Left lobe of liver (tissue), 2 donors: ENCODE measurements around the gene MYLK. TPM values are rescaled to one million over a fixed set of nuclear protein-coding genes. Genes with fewer than 3 reads are reported as not detected.
"Not testable (repeated sequence)": the region's sequence is repeated elsewhere in the genome, so short reads cannot be mapped to it uniquely, and the experiment has no call there.

Experiments used
- ATAC-seq: fragments of 200-7000 bp; cut with Tn5 transposase; one replicate; pipeline ENCODE4 v1.9.1; 2020; ENCODE audit warnings: mild to moderate bottlenecking, moderate library complexity
- DNase-seq: peaks from one replicate; pipeline ENCODE4 v3.0.0-alpha.2; 2020; ENCODE audit warnings: low spot score
- total RNA-seq: library from RNA; stranded (reverse); gene quantifications from one replicate; pipeline ENCODE4 v1.2.1, GENCODE V29; 2021
- donor health status: DM: no; HTN: no; CAD: no; lungs with moderate emphysema.
- donor health status: DM: no; HTN: yes; CAD: no.

Gene MYLK
- total RNA-seq, 1 donor from 2014 or later, result 144 TPM

- DNase-seq (peak; percentile 59), ATAC-seq (peak; percentile 46)
These were observed 128.6 kb downstream of the MYLK start for GRCh38 chr3:123755501-123755900.

GRCh38 chr3:123755085-123755484 lies 129.0 kb downstream of the MYLK start:
- DNase-seq, result peak; percentile 93
- ATAC-seq, result peak; percentile 83

GRCh38 chr3:123753286-123753685 lies 130.8 kb downstream of the MYLK start:
- DNase-seq (no peak), ATAC-seq (no peak)

- DNase-seq, result no peak
- no peak for ATAC-seq
These were observed 131.9 kb downstream of the MYLK start for GRCh38 chr3:123752228-123752627.

GRCh38 chr3:123751433-123751832 lies 132.7 kb downstream of the MYLK start:
- ATAC-seq (no peak), DNase-seq (no peak)

GRCh38 chr3:123750659-123751420 lies 133.3 kb downstream of the MYLK start:
- peak; percentile 64 for ATAC-seq
- peak; percentile 81 for DNase-seq

- ATAC-seq (no peak), DNase-seq (no peak)
These were observed 133.9 kb downstream of the MYLK start for GRCh38 chr3:123750209-123750608.

GRCh38 chr3:123749711-123750110 lies 134.4 kb downstream of the MYLK start:
- DNase-seq (peak; percentile 45), ATAC-seq (peak; percentile 47)

GRCh38 chr3:123745184-123745855 lies 138.8 kb downstream of the MYLK start:
- ATAC-seq (peak; percentile 87), DNase-seq (peak; percentile 49)

GRCh38 chr3:123744064-123744463 lies 140.1 kb downstream of the MYLK start:
- ATAC-seq, result no peak
- DNase-seq, result no peak

GRCh38 chr3:123743121-123743520 lies 141.0 kb downstream of the MYLK start:
- ATAC-seq (no peak), DNase-seq (no peak)

- DNase-seq (no peak), ATAC-seq (no peak)
These were observed 143.1 kb downstream of the MYLK start for GRCh38 chr3:123741041-123741511.

- ATAC-seq (peak; percentile 8), DNase-seq (peak; percentile 45)
These were observed 143.7 kb downstream of the MYLK start for GRCh38 chr3:123740391-123740822.

- DNase-seq (peak; percentile 16), ATAC-seq (no peak)
These were observed 144.4 kb downstream of the MYLK start for GRCh38 chr3:123739754-123740153.

- DNase-seq (peak; percentile 18), ATAC-seq (no peak)
These were observed 145.0 kb downstream of the MYLK start for GRCh38 chr3:123739106-123739505.

- ATAC-seq, result not testable (repeated sequence)
- peak; percentile 31 for DNase-seq
These were observed 145.6 kb downstream of the MYLK start for GRCh38 chr3:123738522-123738921.

- DNase-seq (peak; percentile 34), ATAC-seq (peak; percentile 5)
These were observed 147.0 kb downstream of the MYLK start for GRCh38 chr3:123737168-123737567.

GRCh38 chr3:123735456-123735855 lies 148.7 kb downstream of the MYLK start:
- DNase-seq (no peak), ATAC-seq (no peak)

- ATAC-seq, result no peak
These were observed 149.6 kb downstream of the MYLK start for GRCh38 chr3:123734527-123734902.

GRCh38 chr3:123733805-123734526 lies 150.2 kb downstream of the MYLK start:
- DNase-seq (peak; percentile 40), ATAC-seq (peak; percentile 6)

More at GRCh38 chr3:123734527-123734902, 149.6 kb downstream of the MYLK start:
- no peak for DNase-seq

GRCh38 chr3:123733341-123733740 lies 150.8 kb downstream of the MYLK start:
- DNase-seq, result peak; percentile 22
- ATAC-seq, result no peak
